GM21717 (cell line): ENCODE results near the gene TIMP2.
"Not testable (repeated sequence)": the region's sequence is repeated elsewhere in the genome, so short reads cannot be mapped to it uniquely, and the experiment has no call there.

Experiments
- ATAC-seq: cut with Tn5 transposase; IDR thresholded peaks from one replicate; pipeline ENCODE4 v1.9.1; 2021; ENCODE audit warnings: mild to moderate bottlenecking, moderate library complexity; ENCODE audit not compliant: unreplicated experiment

Gene TIMP2

DNA sequence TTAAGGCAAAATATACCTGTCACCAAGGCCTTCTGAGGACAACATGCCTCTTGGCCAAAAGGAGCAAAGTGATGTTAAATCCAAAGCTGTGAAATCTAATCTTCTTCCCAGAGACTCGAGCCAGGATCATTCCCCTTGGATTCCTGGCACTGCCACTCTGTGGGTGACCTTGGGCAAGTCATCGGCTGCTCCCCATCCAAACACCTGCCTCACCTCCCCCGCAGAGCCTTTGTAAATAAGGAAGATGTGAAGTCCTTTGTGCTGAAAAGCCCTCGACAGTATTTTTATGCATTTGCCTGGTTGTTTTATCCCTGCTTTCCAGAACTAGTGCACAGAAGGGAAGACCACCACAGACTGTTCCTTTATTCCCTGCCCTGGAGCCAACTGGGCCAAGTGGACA is 16.8 kb downstream of the TIMP2 start:
- ATAC-seq = no peak

- no peak for ATAC-seq
Measured at GRCh38 chr17:78905541-78905940, 19.6 kb downstream of the TIMP2 start.

GRCh38 chr17:78905116-78905515 is 20.1 kb downstream of the TIMP2 start:
- no peak for ATAC-seq

GRCh38 chr17:78904371-78904770 is 20.8 kb downstream of the TIMP2 start:
- ATAC-seq = no peak

GRCh38 chr17:78903101-78903779 is 21.9 kb downstream of the TIMP2 start, which contains the start of gene CEP295NL:
CEP295NL (minus strand) TSS chr17:78903201; CDS start chr17:78901828, 1,373 bp downstream.
- no peak for ATAC-seq

GRCh38 chr17:78902231-78902630 is 23.0 kb downstream of the TIMP2 start:
- ATAC-seq = not testable (repeated sequence)

DNA sequence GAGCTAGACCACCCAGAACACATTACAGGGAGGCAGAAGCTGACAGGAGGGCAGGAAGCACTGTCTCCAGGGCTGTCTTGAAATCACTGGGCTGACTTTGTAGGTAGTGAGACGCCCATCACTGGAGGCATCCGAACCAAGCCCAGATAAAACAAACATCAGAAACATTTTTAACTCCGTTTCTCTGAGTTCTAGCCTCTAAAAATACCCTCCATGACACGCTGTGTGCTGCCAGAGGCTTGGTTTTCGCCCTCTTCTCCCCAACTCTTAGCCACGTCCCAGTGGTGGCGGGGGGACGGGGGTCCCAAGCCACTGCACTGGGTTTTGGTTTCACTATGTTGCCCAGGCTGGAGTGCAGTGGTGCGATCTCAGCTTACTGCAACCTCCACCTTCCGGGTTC is 23.4 kb downstream of the TIMP2 start:
- ATAC-seq = no peak

GRCh38 chr17:78900816-78901215 is 24.4 kb downstream of the TIMP2 start:
- no peak for ATAC-seq

DNA sequence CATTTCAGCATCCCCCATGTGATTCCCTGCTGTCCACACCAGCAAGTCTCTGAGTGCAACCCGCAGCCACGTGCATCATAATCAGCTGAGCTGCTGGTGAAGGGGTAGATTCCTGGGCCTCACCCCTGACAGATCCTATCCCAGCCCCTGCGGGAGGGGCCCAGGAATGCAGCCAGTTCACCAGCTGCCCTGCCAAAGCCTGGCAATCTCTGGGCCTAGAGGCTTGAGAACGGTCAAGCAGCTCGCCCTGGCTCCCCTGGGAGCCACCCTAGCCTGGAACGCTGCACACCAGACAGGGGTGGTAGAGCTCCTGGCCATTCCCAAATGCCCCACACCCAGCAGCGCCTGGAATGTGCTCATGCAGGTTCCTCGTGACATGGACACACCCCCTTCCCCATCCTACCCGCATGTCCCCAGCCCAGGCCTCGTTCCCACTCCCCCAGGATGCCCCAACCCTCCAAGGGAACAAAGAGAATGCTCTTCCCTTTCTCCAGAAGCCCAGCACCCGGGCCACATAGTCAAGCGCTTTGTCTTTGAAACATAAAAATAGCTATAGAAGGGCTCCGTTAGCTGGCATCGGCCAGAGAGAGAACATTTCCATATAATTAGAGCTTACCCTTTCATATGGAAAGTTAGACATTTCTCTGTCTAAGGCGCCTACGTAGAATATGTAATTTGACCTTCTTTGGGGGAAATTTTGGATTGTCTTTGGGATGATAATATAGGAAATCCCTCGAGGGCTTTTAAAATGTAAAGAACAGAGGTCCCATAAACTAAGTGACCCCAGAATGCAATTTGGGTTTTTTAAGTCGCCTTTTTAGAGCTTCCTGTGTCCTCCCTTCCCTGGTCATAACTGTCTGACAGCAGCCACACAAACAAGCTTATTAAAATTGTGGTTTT is 25.6 kb downstream of the TIMP2 start:
- no peak for ATAC-seq

GRCh38 chr17:78898947-78899346 is 26.2 kb downstream of the TIMP2 start:
- no peak for ATAC-seq

GRCh38 chr17:78898075-78898836 is 26.9 kb downstream of the TIMP2 start:
- no peak for ATAC-seq

GRCh38 chr17:78897664-78898047 is 27.5 kb downstream of the TIMP2 start:
- ATAC-seq = no peak

DNA sequence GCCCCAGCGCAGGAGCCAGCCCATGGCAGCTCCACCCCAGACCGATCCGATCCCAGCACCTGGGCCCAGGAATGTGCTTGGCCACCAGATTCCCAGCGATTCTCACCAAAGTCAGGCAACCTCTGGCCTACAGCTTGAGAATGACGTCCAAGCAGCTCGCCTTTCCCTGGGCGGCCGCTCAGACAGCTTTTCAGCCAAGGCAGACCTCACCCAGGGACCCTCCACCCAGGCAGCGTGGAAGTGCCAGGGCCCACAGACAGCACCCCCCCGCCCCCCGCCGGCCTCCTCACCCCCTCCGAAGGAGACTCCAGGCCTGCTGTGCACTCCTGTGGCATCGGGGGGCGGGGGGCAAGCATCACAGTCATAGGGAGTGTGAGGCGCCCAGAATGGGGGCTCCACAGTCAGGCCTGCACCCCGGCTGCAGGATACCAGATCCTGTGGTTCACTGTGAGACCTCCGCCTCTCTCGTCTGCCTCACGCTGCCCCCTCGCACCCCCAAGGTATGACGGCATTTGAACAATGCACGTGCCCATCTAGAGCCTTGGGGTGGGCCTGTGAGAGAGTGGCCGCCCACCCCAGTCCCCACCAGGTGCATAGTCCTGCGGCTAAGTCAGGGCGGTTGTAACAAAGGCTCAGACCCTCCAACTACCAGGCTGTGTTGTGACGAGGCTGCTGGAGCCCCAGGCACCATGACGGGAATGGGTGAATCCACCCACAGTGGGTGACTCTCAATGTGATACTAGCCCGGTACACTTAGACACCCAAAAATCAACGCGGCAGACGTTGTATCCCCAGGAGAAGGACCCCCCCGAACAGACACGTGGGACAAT is 28.1 kb downstream of the TIMP2 start:
- ATAC-seq = no peak

DNA sequence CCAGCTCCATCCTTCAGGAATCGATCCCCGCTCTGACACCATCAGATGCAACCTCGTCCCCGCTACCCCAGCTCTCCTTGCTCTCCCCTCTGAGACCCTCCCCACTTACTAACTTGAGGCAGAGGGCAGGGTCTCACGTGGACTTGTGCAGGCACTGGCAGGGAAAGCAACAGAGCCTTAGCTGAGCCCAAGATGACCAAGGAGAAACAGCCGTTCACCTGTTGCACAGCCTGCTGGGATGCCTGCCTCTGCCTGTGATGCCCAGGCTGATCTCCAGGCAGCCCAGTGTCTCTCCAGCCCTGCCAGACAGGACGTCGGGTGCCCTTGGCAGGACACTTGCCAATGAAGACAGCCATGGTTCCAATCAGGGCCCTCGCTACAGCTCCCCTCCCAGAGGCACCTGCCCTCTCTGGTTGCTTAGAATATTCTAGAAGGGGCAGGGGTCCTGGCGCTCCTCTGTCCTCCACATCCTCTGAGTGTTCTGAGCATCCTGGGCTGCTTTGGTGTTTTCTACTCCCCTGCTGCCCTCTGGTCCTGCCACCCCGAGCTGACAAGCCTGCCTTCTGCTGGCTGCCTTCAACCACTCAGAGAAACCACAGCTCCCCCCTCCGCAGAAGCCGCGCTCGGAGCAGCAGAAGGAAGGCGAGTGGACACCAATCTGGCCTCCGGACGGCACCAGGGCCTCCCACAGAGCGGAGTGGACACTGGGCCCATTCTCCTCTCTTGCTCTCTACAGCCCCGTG is 28.9 kb downstream of the TIMP2 start:
- no peak for ATAC-seq

DNA sequence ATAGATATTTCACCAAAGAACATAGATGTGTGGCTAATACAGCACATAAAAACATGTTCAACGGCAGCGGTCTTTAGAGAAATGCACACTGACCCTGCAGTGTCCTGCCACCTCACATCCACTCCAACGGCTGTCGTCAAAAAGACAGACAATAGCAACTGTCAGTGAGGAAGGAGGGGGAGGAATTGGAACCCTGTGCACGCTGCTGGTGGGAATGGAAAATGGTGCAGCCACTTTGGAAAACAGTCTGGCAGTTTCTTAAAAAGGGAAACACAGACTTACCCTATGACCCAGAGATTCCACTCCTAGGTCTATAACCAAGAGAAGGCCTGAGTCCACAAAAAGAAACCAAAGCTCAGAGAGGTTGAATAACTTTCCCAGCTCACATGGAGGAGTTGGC is 29.9 kb downstream of the TIMP2 start:
- ATAC-seq = no peak

DNA sequence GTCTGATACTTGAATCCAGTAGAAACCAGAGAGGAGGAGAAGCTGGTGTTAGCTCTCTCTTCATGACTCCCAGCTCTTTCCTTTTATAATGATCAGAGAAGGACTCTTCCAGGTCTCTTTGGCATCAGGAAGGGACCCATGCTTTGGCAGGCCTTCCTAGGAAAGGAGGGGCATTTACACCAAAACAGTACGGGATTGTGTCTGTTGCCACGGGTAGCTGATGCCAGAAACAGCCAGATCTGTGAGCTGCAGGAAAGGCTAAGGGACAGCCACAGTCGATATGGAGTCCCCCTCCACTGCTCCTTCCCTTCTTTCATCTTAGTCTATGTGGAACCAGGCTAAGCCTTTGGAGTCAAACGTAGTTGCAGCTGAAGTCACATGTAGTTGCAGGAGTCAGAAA is 31.5 kb downstream of the TIMP2 start:
- ATAC-seq = no peak

DNA sequence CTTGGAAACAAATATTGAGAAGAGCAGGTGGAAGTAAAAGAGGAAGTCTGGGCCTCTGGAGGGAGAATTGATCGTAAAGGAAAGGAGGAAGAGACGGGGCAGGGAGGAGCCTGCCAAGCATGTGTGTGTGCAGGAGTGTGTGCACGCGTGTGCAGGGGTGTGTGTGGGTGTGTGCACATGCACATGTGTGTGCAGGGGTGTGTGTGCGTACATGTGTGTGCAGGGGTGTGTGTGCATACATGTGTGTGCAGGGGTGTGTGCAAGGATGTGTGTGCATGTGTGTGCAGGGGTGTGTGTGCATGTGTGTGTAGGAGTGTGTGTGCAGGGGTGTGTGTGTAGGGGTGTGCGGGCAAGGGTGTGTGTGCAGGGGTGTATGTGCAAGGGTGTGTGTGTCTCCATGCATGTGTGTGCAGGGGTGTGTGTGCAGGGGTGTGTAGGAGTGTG is 32.2 kb downstream of the TIMP2 start:
- no peak for ATAC-seq

- no peak for ATAC-seq
Measured at GRCh38 chr17:78892520-78892919, 32.7 kb downstream of the TIMP2 start.

GRCh38 chr17:78892062-78892456 is 33.1 kb downstream of the TIMP2 start:
- no peak for ATAC-seq
